Measurements from ENCODE around the gene RHCE.
"Not testable (repeated sequence)": the region's sequence is repeated elsewhere in the genome, so short reads cannot be mapped to it uniquely, and the experiment has no call there.

RHCE gene

GRCh38 chr1:25360596-25361581 lies 59.7 kb downstream of the RHCE start:
- no peak for DNase-seq (ENCODE audit: low read depth)
- no peak overlapping the region for H3K4me3 ChIP-seq (ENCODE audit: low read depth, low read length)

- no peak for DNase-seq (ENCODE audit: low read depth)
- no peak overlapping the region for H3K4me3 ChIP-seq (ENCODE audit: low read depth, low read length)
Measured at GRCh38 chr1:25356848-25357247, 63.8 kb downstream of the RHCE start.

- H3K4me3 ChIP-seq (ENCODE audit: low read depth, low read length) = no peak overlapping the region
- DNase-seq (ENCODE audit: low read depth) = no peak
Measured at GRCh38 chr1:25356441-25356840, 64.2 kb downstream of the RHCE start.

GRCh38 chr1:25355841-25356395 lies 64.7 kb downstream of the RHCE start:
- no peak overlapping the region for H3K4me3 ChIP-seq (ENCODE audit: low read depth, low read length)

GRCh38 chr1:25349606-25350005 lies 71.0 kb downstream of the RHCE start:
- H3K4me3 ChIP-seq (ENCODE audit: low read depth, low read length) = no peak overlapping the region
- DNase-seq (ENCODE audit: low read depth) = no peak

More at GRCh38 chr1:25355841-25356395, 64.7 kb downstream of the RHCE start:
- DNase-seq (ENCODE audit: low read depth) = no peak

- H3K4me3 ChIP-seq (ENCODE audit: low read depth, low read length) = no peak overlapping the region
- DNase-seq (ENCODE audit: low read depth) = no peak
Measured at GRCh38 chr1:25347556-25347955, 73.1 kb downstream of the RHCE start.

GRCh38 chr1:25343872-25344271 lies 76.8 kb downstream of the RHCE start:
- H3K4me3 ChIP-seq (ENCODE audit: low read depth, low read length) = no peak overlapping the region
- peak; percentile 81 for DNase-seq (ENCODE audit: low read depth)

- DNase-seq (ENCODE audit: low read depth) = no peak
- no peak overlapping the region for H3K4me3 ChIP-seq (ENCODE audit: low read depth, low read length)
Measured at GRCh38 chr1:25342846-25343245, 77.8 kb downstream of the RHCE start.

- DNase-seq (ENCODE audit: low read depth) = no peak
- no peak overlapping the region for H3K4me3 ChIP-seq (ENCODE audit: low read depth, low read length)
Measured at GRCh38 chr1:25341746-25342145, 78.9 kb downstream of the RHCE start.

- H3K4me3 ChIP-seq (ENCODE audit: low read depth, low read length) = peak overlapping the region; percentile 99
- no peak for DNase-seq (ENCODE audit: low read depth)
Measured at GRCh38 chr1:25338986-25339385, 81.6 kb downstream of the RHCE start.

GRCh38 chr1:25338188-25338981 lies 82.2 kb downstream of the RHCE start, which contains the start of gene TMEM50A:
Gene TMEM50A, plus strand, starts transcription at chr1:25338334. Its CDS starts 2,153 bp downstream, at chr1:25340487.
- DNase-seq (ENCODE audit: low read depth) = no peak
- peak within 1 kb of the TSS; percentile 99 for H3K4me3 ChIP-seq (ENCODE audit: low read depth, low read length)

- not testable (repeated sequence) for DNase-seq (ENCODE audit: low read depth)
Measured at GRCh38 chr1:25337483-25338187, 83.0 kb downstream of the RHCE start.

GRCh38 chr1:25336922-25337354 lies 83.7 kb downstream of the RHCE start:
- DNase-seq (ENCODE audit: low read depth) = not testable (repeated sequence)
- H3K4me3 ChIP-seq (ENCODE audit: low read depth, low read length) = peak overlapping the region; percentile 60

More at GRCh38 chr1:25337483-25338187, 83.0 kb downstream of the RHCE start:
- peak overlapping the region; percentile 99 for H3K4me3 ChIP-seq (ENCODE audit: low read depth, low read length)

GRCh38 chr1:25329950-25330349 lies 90.7 kb downstream of the RHCE start:
- not testable (repeated sequence) for H3K4me3 ChIP-seq (ENCODE audit: low read depth, low read length)
- peak; percentile 51 for DNase-seq (ENCODE audit: low read depth)

- DNase-seq (ENCODE audit: low read depth); H3K4me3 ChIP-seq (ENCODE audit: low read depth, low read length): not testable (repeated sequence)
Measured at GRCh38 chr1:25329336-25329735, 91.3 kb downstream of the RHCE start.

GRCh38 chr1:25328791-25329185 lies 91.8 kb downstream of the RHCE start:
- not testable (repeated sequence) for H3K4me3 ChIP-seq (ENCODE audit: low read depth, low read length); DNase-seq (ENCODE audit: low read depth)

GRCh38 chr1:25327864-25328790 lies 92.5 kb downstream of the RHCE start:
- H3K4me3 ChIP-seq (ENCODE audit: low read depth, low read length); DNase-seq (ENCODE audit: low read depth): not testable (repeated sequence)

- DNase-seq (ENCODE audit: low read depth); H3K4me3 ChIP-seq (ENCODE audit: low read depth, low read length): not testable (repeated sequence)
Measured at GRCh38 chr1:25324407-25324806, 96.2 kb downstream of the RHCE start.

Measured in skeletal muscle cell (primary cell).